Subcutaneous adipose tissue (tissue), 4 donors: Measurements from ENCODE around the gene TBC1D5. TPM values are rescaled to one million over a fixed set of nuclear protein-coding genes. Genes with fewer than 3 reads are reported as not detected.

ENCODE experiments used
- total RNA-seq, 4 donors: library from RNA; depleted of rRNA; stranded (reverse); fragments of >200 nt; gene quantifications; one replicate each; pipeline ENCODE4 v1.1.0, GENCODE V29; 2016
- TF ChIP-seq, protein P1 (sequence below): fragments of 450-650 bp; IDR thresholded peaks from one replicate; pipeline ENCODE4 v1.5.1; 2016; ENCODE audit warnings: low read depth, mild to moderate bottlenecking, control low read depth, antibody characterized with exemption, moderate library complexity

TBC1D5 gene
- total RNA-seq, 4 donors from 2014 or later: 76.3 to 91.1 (median 81.3) TPM

DNA sequence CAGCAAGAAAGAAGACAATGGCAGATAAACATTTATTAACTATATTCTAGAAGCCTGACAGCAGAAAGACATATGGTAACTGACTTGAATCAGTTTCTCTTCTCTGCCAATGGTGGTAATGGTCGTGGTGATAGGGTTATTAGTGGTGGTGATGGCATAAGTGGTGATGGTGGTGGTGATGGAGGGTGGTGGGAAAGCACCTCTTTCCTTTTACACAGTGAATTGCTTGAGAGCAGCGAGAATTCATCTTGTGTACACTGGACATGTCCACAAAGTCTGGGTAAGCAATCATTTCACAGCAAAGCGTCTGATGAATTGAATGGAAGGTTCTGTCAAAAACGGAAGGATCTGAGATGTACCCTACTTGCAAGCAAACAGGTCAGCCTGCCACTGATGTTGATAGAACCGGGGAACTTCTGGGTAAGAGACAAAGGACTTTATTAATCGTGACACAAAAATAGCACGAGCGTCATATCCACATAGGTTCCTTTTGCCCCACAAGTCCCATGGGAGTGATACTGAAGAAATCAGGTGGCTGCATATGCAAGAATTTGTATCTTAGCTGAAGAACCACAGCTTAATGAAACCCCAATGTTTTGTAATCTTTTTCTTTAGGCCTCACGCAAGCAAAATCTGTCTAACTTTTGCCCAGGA is 23.5 kb upstream of the TBC1D5 start:
- TF ChIP-seq, protein P1, sequence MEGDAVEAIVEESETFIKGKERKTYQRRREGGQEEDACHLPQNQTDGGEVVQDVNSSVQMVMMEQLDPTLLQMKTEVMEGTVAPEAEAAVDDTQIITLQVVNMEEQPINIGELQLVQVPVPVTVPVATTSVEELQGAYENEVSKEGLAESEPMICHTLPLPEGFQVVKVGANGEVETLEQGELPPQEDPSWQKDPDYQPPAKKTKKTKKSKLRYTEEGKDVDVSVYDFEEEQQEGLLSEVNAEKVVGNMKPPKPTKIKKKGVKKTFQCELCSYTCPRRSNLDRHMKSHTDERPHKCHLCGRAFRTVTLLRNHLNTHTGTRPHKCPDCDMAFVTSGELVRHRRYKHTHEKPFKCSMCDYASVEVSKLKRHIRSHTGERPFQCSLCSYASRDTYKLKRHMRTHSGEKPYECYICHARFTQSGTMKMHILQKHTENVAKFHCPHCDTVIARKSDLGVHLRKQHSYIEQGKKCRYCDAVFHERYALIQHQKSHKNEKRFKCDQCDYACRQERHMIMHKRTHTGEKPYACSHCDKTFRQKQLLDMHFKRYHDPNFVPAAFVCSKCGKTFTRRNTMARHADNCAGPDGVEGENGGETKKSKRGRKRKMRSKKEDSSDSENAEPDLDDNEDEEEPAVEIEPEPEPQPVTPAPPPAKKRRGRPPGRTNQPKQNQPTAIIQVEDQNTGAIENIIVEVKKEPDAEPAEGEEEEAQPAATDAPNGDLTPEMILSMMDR: no peak

DNA sequence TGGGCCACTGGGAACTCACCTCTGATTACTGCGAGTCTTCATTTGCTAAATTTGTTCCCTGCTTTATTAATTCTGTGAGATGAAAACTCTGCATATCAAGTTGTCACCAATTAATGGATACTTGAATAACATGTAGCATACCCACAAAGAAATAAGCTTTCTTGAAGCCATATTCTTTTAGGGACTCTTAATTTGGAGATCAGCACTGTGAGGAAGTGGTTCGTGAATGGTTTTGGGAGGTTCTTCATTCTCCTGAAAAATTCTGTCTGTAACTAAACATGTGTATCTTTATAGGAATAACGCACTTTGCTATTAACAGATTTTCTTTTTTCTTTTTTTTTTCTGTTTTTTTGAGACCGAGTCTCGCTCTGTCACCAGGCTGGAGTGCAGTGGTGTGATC is 19.1 kb upstream of the TBC1D5 start:
- TF ChIP-seq, protein P1: no peak

DNA sequence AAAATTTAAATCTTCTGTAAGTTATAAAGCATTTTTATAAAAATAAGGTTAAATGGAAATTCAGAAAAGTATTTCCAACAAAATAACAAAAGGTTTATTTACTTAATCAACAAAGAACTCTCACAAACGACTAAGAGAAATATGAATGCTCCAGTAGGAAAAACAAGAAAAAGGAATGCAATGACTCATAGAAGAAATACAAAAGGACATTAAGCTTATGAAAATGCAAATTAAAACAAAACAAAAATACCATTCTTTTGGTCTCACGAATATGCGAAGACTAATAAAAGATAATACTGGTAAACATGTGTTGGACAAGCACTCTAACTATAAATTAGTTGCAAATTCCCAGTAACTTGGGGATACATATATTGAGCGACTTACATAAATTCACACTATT is 17.5 kb upstream of the TBC1D5 start:
- TF ChIP-seq, protein P1: no peak

DNA sequence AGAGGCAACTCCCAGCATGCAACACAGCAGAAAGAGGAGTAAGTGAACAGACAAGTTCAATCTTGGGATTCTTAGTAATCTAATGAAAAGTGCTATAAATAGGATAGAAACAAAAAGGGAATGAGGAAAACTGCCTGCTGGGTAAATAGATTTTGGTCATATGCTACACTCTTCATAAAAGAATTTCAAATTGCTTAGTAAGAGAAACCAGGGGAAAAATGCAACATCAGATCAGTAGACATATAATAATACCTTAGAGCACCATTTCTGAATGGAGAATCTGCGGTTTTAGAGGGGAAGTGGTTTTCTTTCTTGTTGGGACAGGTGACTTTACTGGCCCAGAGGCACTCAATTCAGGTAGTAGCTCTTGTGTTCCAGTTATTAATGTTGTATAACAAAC is 13.4 kb upstream of the TBC1D5 start:
- TF ChIP-seq, protein P1: no peak

DNA sequence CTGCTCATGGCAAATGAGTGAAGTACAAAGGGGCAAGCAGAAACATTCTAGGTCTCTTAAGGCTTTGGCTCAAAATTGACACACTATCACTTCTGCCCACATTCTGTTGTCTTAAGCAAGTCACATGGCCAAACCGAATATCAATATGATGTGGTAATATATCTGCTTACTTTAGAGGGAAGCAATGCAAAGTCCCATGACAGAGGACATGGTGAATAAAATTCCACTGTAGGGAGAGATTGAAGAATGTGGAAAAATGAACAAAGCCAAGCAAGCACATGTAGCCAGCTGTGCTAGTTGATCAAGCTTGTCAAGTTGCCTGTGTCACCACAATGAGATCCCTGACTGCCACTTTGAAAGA is 11.2 kb upstream of the TBC1D5 start:
- TF ChIP-seq, protein P1: no peak

DNA sequence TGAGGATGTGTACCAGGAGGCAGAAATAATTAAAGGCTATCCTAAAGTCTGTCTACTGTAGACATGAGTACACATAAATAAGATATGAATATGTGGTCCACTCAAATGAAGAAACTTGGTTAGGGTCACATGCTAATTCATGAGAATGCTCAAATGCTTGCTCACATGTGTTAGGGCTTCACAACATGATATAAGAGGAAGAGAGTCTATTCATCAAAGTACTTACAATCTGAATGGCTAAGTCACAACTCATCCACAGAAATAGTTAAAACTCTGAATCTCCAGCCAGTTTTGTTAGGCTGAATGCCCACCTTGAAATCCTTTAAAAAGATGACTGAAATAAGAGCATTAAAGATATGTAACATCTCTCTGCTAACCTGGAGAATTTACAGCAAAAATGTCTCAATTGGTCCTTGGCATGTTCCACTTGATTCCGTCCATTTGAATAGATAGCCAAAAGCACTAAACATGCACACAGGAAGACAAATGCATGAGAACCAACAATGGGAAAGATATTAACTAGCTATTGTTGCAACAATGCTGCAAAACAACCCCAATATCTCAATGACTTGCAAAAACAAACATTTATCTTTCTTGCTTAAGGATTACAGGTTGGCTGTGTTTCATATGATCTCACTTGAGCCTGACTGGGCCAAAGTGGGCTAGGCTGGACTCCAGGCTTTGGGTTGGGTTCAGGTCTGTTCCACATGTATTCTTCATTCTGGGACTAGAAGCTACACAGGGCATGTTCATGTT is 10.6 kb upstream of the TBC1D5 start:
- TF ChIP-seq, protein P1: no peak

DNA sequence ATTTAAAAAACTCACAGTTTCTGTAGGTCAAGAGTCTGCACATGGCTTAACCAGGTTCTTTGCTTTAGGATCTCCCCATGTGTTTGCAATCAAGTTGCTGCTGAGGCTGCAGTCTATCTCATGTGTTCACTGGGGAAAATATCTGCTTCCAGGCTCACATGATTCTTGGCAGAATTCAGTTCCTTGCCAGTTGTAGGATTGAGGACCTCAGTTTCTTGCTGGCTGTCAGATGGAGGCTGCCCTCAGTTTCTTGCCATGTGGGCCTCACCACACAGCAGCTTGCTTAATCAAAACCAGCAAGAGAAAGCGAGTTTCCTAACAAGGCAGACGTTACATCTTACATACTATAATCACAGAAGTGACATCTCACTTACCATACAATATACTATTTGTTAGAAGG is 10.0 kb upstream of the TBC1D5 start:
- TF ChIP-seq, protein P1: no peak
